Measurements from ENCODE around the gene ZBTB20. TPM values are rescaled to one million over a fixed set of nuclear protein-coding genes. Genes with fewer than 3 reads are reported as not detected.
"Not testable (repeated sequence)": the region's sequence is repeated elsewhere in the genome, so short reads cannot be mapped to it uniquely, and the experiment has no call there.

The ZBTB20 gene
- total RNA-seq, 6 experiments from 2014 or later: 8.0 to 14.1 (median 10.4) TPM

DNA sequence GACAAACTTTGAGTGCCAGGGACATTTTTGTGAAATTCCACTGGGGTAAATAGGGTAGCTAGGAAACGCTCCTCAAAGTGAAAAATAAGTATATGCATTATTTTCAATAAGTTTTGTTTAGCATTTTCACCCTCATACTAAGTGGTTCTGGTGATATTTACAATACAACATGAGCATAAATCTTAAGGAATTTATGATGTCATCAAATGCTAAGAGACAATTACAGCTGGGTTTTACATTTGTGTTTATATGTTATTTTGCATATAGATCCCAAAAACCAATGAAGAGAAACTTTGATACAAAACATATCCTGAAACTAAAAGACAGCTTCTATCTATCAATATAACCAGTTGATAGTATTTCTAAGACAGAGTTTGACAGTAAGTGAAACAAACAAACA lies 323.1 kb downstream of the ZBTB20 start:
- H3K4me1 Mint-ChIP-seq (ENCODE audit: low read depth): no peaks in the 10 kb centered on the region
- no peaks in the 10 kb centered on the region for H3K36me3 Mint-ChIP-seq (ENCODE audit: low read depth)
- no peaks in the 10 kb centered on the region for H3K9me3 Mint-ChIP-seq

DNA sequence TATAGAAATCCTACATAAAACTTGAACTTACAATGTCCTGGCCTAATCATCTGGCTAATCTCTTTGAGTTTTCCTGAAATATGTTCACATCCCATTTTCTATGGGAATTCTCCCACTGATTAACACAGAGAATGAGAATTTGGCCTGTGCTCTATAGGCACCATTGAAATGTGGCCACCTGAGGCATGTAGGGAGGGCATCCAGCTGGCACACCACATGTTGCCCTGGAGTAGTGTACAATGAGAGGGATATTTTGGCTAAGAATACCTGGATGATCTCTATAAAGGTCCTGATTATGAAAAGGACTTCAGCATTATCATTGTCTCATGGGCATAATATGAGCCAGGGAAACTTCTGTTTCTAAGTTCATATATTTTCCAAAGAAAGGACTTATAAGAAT lies 324.0 kb downstream of the ZBTB20 start:
- H3K4me1 Mint-ChIP-seq (ENCODE audit: low read depth): no peaks in the 10 kb centered on the region
- H3K4me3 Mint-ChIP-seq: no peak overlapping the region
- H3K9me3 Mint-ChIP-seq: no peaks in the 10 kb centered on the region
- H3K27me3 Mint-ChIP-seq (ENCODE audit: insufficient read depth): no peaks in the 10 kb centered on the region
- H3K27ac Mint-ChIP-seq: no peak overlapping the region
- TF ChIP-seq, protein P1, sequence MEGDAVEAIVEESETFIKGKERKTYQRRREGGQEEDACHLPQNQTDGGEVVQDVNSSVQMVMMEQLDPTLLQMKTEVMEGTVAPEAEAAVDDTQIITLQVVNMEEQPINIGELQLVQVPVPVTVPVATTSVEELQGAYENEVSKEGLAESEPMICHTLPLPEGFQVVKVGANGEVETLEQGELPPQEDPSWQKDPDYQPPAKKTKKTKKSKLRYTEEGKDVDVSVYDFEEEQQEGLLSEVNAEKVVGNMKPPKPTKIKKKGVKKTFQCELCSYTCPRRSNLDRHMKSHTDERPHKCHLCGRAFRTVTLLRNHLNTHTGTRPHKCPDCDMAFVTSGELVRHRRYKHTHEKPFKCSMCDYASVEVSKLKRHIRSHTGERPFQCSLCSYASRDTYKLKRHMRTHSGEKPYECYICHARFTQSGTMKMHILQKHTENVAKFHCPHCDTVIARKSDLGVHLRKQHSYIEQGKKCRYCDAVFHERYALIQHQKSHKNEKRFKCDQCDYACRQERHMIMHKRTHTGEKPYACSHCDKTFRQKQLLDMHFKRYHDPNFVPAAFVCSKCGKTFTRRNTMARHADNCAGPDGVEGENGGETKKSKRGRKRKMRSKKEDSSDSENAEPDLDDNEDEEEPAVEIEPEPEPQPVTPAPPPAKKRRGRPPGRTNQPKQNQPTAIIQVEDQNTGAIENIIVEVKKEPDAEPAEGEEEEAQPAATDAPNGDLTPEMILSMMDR (IDR thresholded peaks at IDR 0.05): no peak
- H3K36me3 Mint-ChIP-seq (ENCODE audit: low read depth): no peaks in the 10 kb centered on the region
- no peak for DNase-seq

More for the DNA sequence above, 323.1 kb downstream of the ZBTB20 start:
- TF ChIP-seq, protein P1 (IDR thresholded peaks at IDR 0.05): no peak
- Mint-ChIP-seq H3K4me3 (no peak overlapping the region), H3K27ac (no peak overlapping the region), H3K27me3 (ENCODE audit: insufficient read depth) (no peaks in the 10 kb centered on the region)
- no peak for DNase-seq

DNA sequence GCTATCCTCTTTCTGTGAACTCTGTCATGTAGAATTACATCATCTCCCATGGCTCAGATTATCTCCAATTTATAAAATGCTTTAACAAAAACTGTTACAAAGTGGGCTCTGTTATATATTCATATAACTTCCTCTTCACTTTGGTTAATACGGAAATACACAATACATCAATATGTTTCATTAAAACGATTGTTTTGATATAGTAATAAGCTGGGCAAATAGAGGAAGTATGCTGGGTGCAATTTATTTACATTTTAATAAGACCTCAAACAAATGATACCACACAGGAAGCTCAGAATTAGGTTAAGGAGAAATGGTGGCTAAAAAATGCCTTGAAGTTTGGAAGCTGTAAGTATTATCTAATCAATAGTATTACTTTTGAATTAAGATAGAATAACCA lies 331.0 kb downstream of the ZBTB20 start:
- Mint-ChIP-seq H3K4me3 (no peak overlapping the region), H3K9me3 (no peaks in the 10 kb centered on the region), H3K36me3 (ENCODE audit: low read depth) (0 out of 2 replicates have a peak, but pooled peaks cover 4% of the 10 kb centered on the region), H3K27ac (no peak overlapping the region), H3K27me3 (ENCODE audit: insufficient read depth) (no peaks in the 10 kb centered on the region), H3K4me1 (ENCODE audit: low read depth) (no peaks in the 10 kb centered on the region)
- no peak for DNase-seq
- TF ChIP-seq, protein P1 (IDR thresholded peaks at IDR 0.05): no peak

DNA sequence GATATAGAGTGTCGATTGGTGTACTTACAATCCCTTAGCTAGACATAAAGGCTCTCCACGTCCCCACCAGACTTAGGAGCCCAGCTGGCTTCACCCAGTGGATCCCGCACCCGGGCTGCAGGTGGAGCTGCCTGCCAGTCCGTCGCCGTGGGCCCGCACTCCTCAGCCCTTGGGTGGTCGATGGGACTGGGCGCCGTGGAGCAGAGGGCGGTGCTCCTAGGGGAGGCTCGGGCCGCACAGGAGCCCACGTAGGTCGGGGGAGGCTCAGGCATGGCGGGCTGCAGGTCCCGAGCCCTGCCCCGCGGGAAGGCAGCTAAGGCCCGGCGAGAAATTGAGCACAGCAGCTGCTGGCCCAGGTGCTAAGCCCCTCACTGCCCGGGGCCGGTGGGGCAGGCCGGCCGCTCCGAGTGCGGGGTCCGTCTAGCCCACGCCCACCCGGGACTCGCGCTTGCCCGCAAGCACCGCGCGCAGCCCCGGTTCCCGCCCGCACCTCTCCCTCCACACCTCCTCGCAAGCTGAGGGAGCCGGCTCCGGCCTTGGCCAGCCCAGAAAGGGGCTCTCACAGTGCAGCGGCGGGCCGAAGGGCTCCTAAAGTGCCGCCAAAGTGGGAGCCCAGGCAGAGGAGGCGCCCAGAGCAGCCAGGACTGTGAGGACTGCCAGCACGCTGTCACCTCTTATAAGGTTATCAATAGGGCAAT lies 334.4 kb downstream of the ZBTB20 start:
- H3K9me3 Mint-ChIP-seq; H3K4me3 Mint-ChIP-seq; H3K27me3 Mint-ChIP-seq (ENCODE audit: insufficient read depth); H3K27ac Mint-ChIP-seq; H3K36me3 Mint-ChIP-seq (ENCODE audit: low read depth); H3K4me1 Mint-ChIP-seq (ENCODE audit: low read depth); DNase-seq: not testable (repeated sequence)

DNA sequence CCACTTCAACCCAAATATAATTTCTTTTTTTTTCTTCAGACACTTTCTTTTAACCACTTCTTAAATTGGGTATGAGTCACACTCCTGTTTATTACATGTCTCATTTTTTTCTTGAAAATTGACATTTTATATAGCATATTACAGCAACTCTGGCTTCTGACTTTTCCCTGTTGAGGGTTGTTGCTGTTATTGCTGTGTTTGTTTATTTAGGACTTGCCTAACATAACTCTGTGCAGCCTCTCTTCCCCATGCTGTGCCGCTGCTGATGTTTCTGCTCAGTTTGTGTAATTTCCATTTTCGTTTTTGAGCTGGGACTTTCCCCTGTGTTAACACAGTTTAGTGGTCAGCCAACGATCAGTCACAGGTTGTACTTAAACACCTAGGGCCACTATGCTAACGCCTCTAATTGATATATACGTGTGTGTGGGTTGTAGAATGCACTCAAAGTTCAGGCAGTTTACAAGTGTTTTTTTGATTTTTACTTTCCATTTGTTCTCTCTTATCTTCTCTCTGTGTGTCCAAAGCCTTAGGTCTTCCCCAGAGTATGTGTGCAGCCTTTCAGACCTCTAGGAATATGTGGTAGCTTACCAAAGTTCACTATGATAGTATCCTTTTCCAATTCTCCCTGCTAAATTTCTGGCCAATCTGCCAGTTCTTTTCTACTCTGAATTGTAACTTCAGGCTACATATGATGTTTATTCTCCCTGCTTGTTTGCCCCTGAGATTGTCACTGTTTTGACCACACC lies 337.2 kb downstream of the ZBTB20 start:
- H3K9me3 Mint-ChIP-seq: no peaks in the 10 kb centered on the region
- H3K27me3 Mint-ChIP-seq (ENCODE audit: insufficient read depth): no peaks in the 10 kb centered on the region
- peaks cover 9% of the 10 kb centered on the region for H3K4me1 Mint-ChIP-seq (ENCODE audit: low read depth)
- H3K27ac Mint-ChIP-seq: no peak overlapping the region
- DNase-seq: no peak
- 0 out of 2 replicates have a peak, but pooled peaks cover 4% of the 10 kb centered on the region for H3K36me3 Mint-ChIP-seq (ENCODE audit: low read depth)
- H3K4me3 Mint-ChIP-seq: peak overlapping the region; percentile 2; the same call in 1 of the 2 replicates
- TF ChIP-seq, protein P1 (IDR thresholded peaks at IDR 0.05): no peak

DNA sequence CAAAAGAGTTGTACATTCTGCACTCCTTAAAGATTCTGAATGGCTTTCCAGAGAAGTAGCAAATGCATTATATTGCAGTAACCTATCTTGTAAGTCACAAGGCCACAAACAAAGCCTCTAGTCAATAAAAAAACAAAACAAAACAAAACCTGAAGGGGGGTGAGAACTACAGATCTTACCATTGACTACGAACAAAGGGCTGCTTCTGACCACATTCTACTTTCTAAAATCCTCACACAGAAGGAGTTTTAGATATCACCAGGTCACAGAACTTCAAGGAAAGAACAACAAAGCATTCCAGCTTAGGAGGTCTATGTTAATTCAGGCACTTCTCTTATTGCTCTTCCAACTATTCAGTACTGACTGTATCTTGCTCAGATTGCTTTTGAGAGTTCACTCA lies 343.0 kb downstream of the ZBTB20 start:
- Mint-ChIP-seq H3K27ac (no peak overlapping the region), H3K27me3 (ENCODE audit: insufficient read depth) (no peaks in the 10 kb centered on the region), H3K4me3 (no peak overlapping the region), H3K4me1 (ENCODE audit: low read depth) (peaks cover 5% of the 10 kb centered on the region; the same call in 1 of the 2 replicates), H3K36me3 (ENCODE audit: low read depth) (no peaks in the 10 kb centered on the region), H3K9me3 (no peaks in the 10 kb centered on the region)
- TF ChIP-seq, protein P1 (IDR thresholded peaks at IDR 0.05): no peak
- no peak for DNase-seq

All from HFFc6 (cell line).